ENCODE results near the gene PCYT1A. TPM values are rescaled to one million over a fixed set of nuclear protein-coding genes. Genes with fewer than 3 reads are reported as not detected.

Gene PCYT1A
- total RNA-seq, 2 experiments from 2014 or later = 58.4 to 64.2 TPM

DNA sequence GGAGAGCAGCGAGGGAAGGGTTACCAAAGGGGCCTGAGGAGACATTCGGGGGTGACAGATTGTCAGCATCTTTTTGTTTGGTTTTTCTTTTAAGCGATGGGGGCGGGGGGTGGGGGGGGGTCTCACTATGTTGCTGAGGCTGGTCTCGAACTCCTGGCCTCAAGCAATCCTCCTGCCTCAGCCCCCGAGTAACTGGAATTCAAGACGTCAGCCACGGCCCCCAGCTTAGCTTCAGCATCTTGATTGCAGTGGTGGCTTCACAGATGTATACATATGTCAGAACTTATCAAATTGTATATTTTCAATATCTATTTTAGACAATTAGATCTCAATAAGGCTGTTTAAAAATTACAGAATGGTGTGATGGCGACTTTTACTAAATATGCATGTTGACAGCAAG is 107.2 kb downstream of the PCYT1A start:
- peaks cover 50% of the 10 kb centered on the region for H3K4me1 Mint-ChIP-seq
- peak overlapping the region; percentile 98 for H3K27ac Mint-ChIP-seq
- ATAC-seq (ENCODE audit: low read depth) = no peak
- POLR2A ChIA-PET = interaction anchor here (1.0 to 3.1 kb wide), 13 partner anchors 8 to 105 kb away, joined by 3 to 27 read pairs (median 5); partner anchors contain the start of gene TFRC
- peak overlapping the region; percentile 60 for H3K4me3 Mint-ChIP-seq
- no peak for DNase-seq
- H3K36me3 Mint-ChIP-seq = no peaks in the 10 kb centered on the region
- H3K27me3 Mint-ChIP-seq = no peaks in the 10 kb centered on the region
- H3K9me3 Mint-ChIP-seq = peaks cover 2% of the 10 kb centered on the region

Other genes starting within 250 kb of the PCYT1A start
- 100 to 1,000 TPM; 168 to 171 TPM for gene TFRC, start 205.6 kb downstream of the PCYT1A start, total RNA-seq
- not detected for gene ZDHHC19, start 76.3 kb downstream of the PCYT1A start, total RNA-seq
- gene SLC51A, start 71.2 kb downstream of the PCYT1A start, total RNA-seq = not detected
- 10 to 100 TPM; 15.4 to 18.9 TPM for gene DYNLT2B, start 30.5 kb upstream of the PCYT1A start, total RNA-seq
- 1 to 10 TPM; 2.6 to 3.8 TPM for gene TM4SF19, start 50.7 kb upstream of the PCYT1A start, total RNA-seq
- gene UBXN7, start 144.7 kb upstream of the PCYT1A start, total RNA-seq = 10 to 100 TPM; 62.2 to 62.6 TPM
- gene RNF168, start 216.0 kb upstream of the PCYT1A start, total RNA-seq = 10 to 100 TPM; 46.9 to 48.4 TPM
- gene SMCO1, start 227.6 kb upstream of the PCYT1A start, total RNA-seq = not detected

Data from activated naive CD8-positive, alpha-beta T cell treated with anti-CD3 and anti-CD28 coated beads, Interleukin-2, amount 10 ng/mL, durations not matched to agents 7 days and 5 days (primary cell).